NCI-H524 (cell line): ENCODE measurements around the gene SCFD2.
A peak's percentile ranks its signal among the peaks of the same experiment; 100 is the strongest.
"Not testable (repeated sequence)": the region's sequence is repeated elsewhere in the genome, so short reads cannot be mapped to it uniquely, and the experiment has no call there.

Experiments used
- DNase-seq, 2 experiments: peaks; one replicate each; lab custom pipeline; 2025; lab: John Stamatoyannopoulos, UW

Gene SCFD2

DNA sequence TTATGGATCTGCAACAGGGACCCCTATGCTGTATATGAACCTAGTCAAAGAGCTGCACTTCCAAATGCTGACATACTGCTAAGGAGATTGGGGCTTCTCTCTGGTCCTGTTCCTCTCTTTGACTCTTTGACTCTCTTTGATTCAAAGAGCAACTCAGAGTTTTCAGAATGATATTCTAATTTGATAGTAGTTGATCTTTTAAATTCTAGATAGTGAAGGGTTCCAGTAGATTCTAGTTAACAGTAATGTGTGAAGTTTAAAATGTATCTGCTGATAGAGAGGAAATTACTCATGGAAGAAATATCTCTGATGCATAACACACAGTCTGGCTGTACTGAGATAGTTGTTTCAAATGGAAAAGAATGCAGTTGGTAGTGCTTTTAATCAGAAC lies 264.7 kb downstream of the SCFD2 start:
- no peak for DNase-seq

DNA sequence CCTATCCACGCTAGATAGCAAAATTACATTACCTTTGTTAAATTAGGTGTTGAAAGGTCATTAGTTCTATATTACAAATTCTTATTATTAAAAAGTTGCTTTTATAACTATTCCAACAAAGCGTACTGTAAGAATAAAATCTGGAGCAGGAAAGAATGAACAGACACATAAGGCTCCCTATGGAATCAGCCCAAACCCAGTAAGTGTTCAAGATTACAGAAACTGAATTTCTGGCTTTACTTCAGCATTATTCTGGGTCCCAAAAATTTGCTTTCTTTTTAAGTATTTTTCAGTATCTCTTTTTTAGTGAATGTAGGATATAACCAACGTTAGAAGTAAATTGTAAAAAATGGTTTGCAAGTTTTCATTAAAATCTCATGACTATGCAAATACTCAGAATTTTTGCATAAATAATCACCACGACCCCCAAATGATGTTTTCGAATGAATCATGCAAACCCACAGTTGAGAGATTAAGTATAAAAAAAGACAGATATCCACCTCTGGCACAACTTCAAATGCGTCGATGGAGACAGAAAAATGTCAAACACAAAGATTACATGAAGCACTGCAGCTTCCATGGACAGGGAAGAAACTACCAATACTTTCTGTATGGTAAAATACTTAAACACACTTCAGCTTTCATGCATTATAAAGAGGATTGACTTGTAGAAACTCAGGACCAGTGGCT lies 265.2 kb downstream of the SCFD2 start:
- DNase-seq: no peak

DNA sequence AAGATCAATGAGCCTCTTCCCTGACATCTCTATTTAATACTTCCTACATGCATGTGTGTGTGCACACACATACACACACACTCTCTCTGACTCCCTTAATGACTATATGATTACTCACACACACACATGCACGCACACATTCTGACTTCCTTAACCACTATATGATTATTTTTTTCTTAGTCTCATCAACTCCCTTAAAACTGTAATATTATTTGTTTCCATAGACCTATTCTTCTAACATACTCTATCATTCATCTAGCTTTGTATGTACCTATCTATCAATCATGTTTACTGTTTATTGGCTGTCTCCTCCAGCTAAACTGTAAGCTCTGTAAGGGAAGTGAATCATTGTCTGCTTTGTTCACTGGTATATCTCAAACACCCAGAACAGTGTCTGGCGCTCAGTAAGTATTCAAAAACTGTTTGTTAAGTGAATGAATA lies 267.2 kb downstream of the SCFD2 start:
- DNase-seq: no peak

DNA sequence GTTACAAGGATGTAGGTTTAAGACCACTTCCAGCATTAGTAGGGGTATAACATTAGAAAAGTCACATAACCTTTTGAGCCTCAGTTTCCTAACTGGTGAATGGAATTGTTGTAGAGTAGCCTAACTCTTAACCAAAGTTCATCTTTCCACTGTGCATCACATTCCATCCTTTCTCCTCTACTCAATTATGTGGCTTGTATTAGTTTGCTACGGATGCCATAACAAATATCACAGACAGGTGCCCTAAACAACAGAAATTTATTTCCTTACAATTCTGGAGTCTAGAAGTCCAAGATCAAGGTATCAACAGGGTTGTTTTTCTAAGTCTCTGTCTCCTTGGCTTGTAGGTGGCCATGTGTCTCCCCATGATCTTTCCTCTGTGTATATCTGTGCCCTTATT lies 271.8 kb downstream of the SCFD2 start:
- no peak for DNase-seq

DNA sequence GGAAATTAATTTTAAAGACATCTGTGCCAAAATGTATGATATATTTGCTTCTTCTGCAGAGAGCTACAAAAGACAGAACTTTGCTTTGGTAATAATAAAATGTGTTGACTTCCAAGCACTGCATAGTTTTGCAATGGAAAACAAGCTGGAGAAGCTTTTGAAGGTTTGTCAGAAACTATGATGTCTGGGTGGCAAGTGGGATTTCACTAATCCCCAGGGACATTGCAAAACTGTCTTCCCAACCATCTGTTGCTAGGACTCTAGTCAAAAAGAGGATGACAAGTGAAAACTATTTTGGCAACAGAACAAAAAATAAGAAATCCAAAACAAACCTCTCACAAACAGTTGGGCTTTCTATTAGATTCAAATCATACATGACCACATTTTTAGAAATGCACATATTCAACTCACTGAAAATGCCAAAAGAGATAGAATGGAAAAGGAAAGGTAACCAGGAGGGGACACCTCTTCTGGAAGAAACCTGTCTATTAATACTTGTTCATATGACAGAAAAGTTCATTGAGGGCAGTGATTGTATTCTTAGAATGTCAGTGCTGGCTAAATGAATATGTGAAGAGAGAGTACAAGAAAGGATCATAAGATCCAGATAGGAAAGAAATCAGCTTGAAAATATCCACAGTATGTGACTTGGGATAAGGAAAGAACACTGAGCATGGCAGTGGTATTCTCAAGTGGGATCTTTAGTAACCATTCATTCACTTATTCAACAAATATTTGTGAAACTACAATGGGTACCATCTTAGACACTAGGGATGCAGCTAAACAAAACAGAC lies 275.7 kb downstream of the SCFD2 start:
- DNase-seq: peak; percentile 12 to 60

DNA sequence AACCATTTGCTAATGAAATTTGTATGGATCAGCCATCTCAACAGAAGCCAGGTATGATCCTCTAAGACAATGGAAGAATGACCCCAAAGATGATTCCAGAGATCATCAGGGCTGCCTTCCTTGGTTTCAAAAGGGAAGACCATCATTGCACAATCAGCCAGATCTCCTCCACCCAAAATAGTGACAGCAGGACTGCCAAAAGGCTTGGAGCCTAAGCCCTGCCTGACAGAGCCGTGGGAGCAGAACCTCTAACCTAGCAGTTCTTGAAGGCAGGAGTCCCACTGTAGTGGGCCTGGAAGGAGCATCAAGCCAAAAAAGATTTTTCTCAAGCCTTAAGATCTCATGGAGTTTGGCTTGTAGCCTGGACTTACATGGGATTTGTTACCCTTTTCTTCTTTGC lies 277.7 kb downstream of the SCFD2 start:
- DNase-seq: no peak

DNA sequence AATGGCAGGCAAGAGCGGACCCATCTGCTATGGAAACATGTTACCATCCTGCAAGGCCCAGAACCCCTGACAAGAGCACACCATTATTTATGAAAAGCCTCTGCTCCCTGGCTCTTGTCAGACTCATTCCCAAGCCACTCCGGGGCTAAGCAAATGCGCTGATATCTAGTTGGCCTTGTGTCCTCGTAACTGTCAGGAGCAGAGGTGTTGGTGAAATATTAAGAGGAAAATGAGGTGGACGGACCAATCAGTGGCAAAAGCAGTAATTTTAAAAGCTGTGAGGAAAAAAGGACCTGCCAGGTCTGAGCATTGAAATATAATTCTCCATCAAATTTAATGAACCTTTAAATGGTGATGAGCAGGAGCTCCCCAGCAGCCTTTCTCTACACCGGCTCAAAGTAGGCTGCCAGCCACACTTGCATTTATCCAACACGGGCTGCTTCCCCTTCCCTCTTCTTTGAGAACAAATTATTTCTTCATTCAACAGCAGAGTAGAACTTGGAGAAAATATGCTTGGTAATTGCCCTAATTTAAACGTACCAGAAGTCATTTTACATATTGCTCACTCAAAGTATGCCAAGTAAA lies 289.4 kb downstream of the SCFD2 start:
- no peak for DNase-seq

DNA sequence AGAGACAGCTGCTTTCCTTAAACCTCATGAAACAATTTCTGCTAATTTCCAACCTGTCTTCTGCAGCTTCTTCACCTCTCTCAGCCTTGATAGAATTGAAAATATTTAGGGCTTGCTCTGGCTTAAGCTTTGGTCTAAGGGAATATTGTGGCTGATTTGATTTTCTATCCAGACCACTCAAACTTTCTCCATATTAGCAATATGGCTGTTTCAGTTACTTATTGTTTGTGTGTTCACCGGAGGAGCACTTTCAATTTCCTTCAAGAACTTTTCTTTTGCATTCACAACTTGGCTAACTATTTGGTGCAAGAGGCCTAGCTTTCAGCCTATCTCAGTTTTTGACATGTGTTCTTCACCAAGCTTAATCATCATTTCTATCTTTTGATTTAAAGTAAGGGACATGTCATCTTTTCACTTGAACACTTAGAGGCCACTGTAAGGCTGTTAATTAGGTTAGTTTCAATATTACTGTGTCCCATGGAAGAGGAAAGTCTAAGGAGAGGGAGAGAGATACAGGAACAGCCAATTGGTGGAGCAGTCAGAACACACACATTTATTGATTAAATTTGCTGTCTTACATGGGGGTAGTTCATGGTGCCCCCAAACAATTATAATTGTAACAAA lies 290.6 kb downstream of the SCFD2 start:
- DNase-seq: no peak

DNA sequence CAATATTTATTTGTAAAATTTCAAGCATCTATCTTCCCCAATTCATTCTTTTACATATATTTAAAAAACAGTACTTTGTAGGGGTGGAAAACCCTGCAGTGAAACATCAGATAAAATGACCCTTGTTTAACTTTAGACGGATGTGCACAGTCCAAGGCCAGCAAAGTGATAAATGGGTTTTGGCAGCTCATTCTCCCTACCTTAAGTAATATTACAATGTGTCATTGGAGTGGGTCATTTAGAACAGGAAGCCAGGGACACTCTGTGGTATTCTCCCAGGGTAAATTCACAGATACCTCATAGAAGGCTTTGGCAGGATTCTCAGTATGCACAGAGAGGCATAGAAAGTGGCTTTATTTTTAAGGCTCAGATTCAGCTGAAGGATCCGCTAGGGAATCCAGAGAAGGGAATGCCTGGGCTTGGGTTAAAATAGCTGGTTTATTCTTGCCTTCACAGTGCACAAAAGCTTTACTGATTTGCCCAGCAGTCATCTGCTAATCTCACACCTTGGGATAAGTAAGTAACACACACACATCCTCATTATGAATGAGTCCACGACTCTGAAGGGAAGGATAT lies 297.0 kb downstream of the SCFD2 start:
- DNase-seq: no peak

DNA sequence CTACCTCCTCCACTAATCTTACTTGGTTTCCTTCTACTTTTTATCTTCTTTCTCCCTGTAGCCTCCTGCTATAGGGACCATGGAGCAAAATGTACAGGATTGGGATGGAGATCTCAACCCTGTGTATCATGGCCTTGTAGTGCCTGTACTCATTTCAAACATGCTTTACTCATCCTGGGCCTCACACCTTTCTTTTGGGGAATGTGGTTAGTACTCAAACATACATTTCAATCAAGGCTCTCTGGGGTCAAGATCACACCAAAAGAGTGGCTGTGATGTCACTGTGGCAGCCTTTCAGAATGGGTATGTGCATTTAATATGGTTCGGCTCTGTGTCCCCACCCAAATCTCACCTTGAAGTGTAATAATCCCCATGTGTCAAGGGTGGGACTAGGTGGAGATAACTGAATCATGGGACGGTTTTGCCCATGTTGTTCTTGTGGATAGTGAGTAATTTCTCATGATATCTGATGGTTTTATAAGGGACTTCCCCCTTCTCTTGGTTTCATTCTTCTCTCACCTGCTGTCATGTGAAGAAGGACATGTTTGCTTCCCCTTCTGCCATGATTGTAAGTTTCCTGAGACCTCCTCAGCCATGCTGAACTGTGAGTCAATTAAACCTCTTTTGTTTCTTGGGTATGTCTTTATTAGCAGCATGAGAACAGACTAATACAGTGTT lies 298.6 kb downstream of the SCFD2 start:
- no peak for DNase-seq

DNA sequence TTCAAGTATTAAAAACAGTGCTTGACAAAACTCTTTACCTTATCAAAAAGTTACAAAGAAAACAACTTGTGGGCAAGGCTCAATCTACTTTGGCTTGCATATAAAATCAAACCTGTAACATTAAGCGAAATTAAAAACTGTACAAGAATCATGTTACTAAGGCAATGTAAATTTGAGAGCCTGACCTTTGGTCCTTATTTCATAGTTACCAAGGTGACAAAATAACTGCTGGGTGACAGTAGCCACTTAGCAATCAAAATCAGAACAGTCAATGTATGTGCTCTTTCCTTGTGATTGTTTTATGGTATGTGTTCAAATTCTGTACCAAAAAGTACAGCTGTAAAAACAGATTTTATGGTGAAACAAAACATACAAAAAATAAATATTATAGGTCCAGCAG lies 299.7 kb downstream of the SCFD2 start:
- DNase-seq: no peak

DNA sequence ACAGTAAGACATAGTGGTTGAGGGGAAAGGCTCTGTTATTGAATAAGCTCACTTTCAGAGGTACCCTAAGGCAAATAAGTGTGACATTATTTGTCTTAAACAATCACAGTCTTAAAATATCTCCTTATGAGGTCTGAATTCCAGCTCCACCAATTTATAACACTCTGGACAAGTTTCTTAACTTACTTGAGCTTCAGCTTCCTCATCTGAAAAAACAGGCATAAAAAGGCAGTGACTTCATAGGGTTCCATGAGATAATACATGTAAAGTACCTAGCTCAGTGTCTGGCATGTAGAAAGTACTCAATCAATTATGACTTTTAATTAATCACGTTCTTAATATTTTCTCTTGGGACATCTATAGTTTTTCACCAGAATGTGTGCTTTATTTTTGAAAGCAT lies 301.3 kb downstream of the SCFD2 start:
- DNase-seq: no peak

DNA sequence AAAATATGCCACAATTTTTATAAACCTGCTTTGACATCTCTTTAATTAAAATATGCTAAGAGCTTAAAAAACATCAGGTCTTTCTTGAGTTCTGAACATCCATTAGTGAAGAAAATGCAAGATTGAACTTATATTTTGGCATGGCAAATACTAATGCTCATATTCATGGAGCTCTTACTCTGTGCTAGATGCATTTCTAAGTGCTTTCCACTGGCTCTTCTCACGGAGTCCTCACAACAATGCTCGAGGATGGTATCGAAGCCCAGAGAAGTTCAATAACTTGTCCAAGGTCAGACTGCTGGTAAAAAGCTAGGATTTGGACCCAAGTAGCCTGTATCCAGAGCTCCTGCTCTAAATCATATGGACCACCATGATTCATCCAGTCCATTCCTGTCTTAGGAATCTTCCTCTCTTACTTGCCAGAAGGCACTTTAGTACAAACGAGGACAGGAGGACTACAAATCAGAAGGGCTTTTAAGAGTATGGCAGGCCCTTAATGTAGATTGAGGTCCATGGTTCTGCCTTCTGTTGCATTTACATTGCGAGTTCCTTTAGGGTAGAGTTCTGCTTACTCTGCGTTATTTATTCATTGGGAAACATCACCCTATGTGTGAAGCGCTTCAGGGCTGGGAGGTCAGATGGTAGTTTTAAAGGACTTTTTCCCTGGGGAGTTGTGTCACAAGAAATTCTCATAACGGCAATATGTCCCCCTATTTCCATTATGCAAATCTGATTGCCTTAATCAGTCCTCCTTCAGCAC lies 304.6 kb downstream of the SCFD2 start:
- DNase-seq: peak; percentile 77 to 93

DNA sequence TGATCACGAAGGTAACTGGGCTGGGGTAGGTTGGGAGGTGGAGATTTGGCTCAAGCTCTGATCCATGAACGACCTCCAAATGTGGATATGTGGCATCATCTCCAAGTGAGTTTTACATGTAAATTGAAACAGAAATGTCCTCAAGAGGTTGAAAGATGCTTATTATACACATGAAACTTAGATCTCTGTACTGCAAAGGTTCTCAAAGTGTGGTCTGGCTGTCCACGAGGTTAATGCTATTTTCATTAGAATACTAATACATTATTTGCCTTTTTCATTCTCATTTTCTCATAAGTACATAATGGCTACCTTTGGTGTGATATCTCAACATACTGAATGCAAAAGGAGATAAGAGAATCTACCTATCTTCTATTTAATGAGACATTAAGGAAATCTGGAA lies 305.6 kb downstream of the SCFD2 start:
- no peak for DNase-seq

DNA sequence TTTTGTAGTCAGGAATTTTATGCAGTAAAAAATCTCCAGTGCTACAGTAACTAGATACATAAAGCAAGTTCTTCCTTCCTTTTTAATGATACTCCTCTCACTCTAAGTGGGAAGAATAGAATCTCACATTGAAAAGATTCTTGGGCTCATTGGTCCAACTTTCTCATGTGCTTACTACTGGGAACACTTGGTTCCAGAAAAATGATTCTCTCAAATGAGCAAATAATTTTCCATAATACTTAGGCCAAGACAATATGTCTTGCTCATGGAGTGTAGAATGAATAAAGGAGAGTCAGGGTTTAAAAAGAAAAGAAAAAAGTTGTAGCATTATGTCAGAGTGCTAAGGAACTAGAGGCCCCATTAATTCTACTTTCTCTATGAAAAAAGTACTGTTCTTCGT lies 306.0 kb downstream of the SCFD2 start:
- DNase-seq: no peak

DNA sequence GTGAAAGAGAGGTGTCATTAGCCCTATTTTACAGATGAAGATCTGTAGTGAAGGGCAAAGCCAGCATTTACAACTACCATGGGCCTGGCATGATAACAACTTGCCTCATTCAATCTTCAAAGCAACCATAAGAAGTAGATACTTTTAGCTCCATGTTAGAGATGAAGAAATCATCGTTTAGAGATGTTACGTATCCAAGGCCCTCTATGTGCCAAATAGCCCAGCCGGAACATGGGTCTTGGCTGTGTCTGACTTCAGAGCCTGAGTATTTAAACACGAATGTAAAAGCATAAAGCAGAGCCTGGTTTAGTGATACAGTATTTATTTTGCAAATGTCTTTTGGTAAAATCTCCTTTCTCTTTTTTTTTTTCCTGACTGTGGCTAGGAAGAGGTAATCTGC lies 306.6 kb downstream of the SCFD2 start:
- DNase-seq: no peak

DNA sequence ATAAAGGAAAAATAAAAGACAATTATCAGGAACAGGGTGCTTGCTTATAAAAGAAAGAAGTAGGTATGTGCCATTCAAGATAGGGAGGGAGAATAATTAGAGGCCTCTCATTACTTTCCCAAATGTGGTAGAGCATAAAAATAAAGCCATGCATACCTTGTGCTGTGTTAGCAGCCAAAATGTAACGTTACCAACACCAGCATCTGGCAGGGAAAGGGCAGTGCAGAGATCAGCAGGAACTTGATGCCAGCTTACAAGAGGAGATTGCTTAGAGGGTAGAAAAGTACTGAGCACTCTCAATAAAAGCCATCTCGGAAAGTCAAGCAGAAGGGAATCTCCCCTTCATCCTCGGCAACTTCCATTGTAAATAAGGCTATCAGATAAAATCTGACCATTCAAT lies 308.2 kb downstream of the SCFD2 start:
- DNase-seq: peak in 1 of 2 experiments; percentile 2

DNA sequence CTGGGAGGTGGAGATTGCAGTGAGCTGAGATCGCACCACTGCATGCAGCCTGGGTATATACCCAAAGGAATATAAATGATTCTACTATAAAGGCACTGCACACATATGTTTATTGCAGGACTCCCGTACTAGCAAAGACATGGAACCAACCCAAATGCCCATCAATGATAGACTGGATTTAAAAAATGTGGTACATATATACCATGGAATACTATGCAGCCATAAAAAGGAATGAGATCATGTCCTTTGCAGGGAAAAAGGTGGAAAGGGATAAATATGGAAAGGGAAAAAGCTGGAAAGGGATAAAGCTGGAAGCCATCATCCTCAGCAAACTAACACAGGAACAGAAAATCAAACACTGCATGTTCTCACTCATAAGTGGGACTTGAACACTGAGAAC lies 308.8 kb downstream of the SCFD2 start:
- not testable (repeated sequence) for DNase-seq

DNA sequence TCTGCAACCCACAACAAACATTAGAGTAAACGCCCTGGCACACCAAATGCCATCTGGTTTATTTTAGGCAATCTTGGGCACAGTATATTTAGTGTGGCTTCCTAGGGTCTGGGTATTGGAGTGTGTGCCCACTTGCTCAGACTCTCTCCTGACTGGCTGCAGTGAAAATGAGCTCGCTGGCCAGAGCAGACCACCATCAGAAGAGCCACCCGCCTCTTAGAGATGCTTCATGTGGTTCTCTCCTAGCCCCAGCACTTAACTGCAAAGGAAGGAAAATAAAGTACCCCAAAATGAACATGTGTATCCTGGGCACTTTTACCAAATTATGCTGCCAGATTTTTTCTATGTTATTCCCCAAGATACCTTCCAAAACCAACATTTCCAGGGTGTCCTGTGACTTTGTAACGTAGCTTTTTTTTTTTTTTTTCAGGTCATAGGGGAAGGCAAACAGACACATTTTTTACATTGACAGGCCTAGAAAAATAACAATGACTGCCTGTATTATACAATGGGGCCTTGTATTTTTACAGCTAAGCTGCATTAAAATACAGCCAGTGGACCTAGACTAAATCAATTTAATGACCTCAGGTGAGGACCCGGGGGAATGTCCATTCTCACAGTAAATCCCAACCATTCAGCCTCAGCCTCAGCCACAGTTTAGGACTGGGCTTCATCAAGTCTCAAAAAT lies 310.0 kb downstream of the SCFD2 start:
- DNase-seq: no peak

DNA sequence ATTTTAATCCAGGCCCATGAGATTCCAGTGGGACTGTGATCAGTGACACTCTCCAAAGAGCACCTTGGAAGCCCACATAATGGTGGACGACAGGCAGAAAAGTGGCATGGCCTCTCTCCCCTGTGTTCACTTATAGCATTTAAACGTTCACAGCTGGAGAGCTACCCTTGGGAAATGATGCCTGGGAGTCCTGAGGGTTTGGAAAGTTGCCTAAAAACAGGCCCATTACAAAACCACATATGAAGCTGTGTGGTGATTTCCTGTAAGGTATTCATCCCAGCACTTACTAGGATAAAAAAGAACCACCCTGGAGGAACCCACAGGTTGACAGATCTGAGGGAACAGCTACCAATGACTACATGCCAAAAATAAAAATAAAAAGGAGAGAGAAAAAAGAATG lies 310.6 kb downstream of the SCFD2 start:
- DNase-seq: no peak

DNA sequence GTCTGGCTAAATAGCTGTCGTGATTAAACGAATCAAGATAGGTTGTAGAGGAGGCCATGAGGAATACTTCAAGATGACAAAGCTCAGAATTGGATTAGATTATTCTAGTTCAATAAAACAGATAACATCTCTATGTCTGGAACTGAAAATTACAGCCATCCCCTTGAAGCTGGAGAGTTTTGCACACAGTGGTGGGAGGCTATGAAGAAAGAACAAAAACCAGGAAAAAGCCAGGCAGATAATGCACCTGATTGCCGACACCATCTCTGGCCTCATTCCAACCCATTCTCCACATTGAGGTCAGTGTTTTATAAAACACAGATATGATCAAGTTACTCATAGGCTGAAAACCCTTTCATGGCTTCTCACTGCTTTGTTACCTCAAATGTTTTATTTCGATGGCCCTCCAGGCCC lies 315.5 kb downstream of the SCFD2 start:
- no peak for DNase-seq
